Stimulated activated naive CD8-positive, alpha-beta T cell treated with anti-CD3 and anti-CD28 coated beads, Interleukin-15, Interleukin-2, amounts not matched to agents 100 ng/mL and 50 ng/mL, for 24 hours (primary cell): ENCODE measurements around the gene FAM124A.

Source experiments
- H3K27ac Mint-ChIP-seq: one replicate; pipeline ENCODE4 v1.8.0; 2021; ENCODE audit warnings: mild to moderate bottlenecking, mixed read lengths
- H3K27me3 Mint-ChIP-seq: one replicate; pipeline ENCODE4 v1.8.0; 2021; ENCODE audit warnings: mixed read lengths
- H3K36me3 Mint-ChIP-seq: one replicate; pipeline ENCODE4 v1.8.0; 2021; ENCODE audit warnings: low read depth, mixed read lengths
- H3K4me1 Mint-ChIP-seq: one replicate; pipeline ENCODE4 v1.8.0; 2021; ENCODE audit warnings: low read depth, mixed read lengths
- H3K4me3 Mint-ChIP-seq: one replicate; pipeline ENCODE4 v1.8.0; 2021; ENCODE audit warnings: mild to moderate bottlenecking, mixed read lengths
- H3K9me3 Mint-ChIP-seq: one replicate; pipeline ENCODE4 v1.8.0; 2021; ENCODE audit warnings: mixed read lengths

The FAM124A gene

GRCh38 chr13:51243832-51244231 is 21.6 kb downstream of the FAM124A start:
- Mint-ChIP-seq H3K4me3 (no peak overlapping the region), H3K9me3 (no peaks in the 10 kb centered on the region), H3K36me3 (no peaks in the 10 kb centered on the region), H3K27ac (no peak overlapping the region), H3K4me1 (no peaks in the 10 kb centered on the region), H3K27me3 (peaks cover 5% of the 10 kb centered on the region)

DNA sequence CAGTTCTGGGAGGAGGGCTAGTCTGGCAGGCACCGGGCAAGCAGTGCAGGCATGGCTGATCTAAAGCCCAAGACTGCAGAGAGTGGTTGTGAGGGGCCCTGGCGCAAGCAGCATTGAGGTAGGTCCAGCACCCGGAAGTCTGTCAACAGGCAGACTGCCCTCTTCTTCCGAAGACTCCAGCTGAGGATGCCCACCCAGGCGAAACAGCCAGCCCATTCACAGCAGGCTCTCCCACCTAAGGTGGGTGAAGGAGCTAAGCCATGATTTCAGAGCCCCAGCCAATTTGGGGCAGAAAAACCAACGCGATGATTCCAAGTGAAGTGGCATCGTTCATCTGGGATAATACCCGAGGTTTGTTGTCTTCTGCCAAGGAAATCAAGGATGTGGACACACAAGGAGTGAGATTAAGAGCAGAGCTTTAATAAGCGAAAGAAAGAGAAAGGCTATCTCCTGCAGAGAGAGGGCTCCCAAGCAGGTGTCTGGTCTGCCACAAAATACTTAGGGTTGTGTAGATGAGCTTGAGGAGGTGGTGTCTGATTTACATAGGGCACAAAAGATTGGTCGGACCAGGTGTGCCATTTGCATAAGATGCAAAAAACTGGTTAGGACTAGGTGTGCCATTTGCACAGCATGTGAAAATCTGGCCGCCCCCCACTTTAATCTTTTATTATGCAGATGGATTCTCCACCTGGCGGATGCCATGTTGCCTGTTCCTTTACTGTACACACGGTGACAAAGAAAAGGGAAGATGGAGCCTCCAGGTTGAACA is 22.6 kb downstream of the FAM124A start:
- Mint-ChIP-seq H3K27me3 (peaks cover 5% of the 10 kb centered on the region), H3K9me3 (no peaks in the 10 kb centered on the region), H3K36me3 (no peaks in the 10 kb centered on the region), H3K4me3 (no peak overlapping the region), H3K27ac (no peak overlapping the region), H3K4me1 (no peaks in the 10 kb centered on the region)

- Mint-ChIP-seq H3K4me1 (no peaks in the 10 kb centered on the region), H3K4me3 (no peak overlapping the region), H3K27me3 (peaks cover 5% of the 10 kb centered on the region), H3K27ac (no peak overlapping the region), H3K9me3 (no peaks in the 10 kb centered on the region), H3K36me3 (no peaks in the 10 kb centered on the region)
These were observed 23.4 kb downstream of the FAM124A start for GRCh38 chr13:51245583-51245982.

DNA sequence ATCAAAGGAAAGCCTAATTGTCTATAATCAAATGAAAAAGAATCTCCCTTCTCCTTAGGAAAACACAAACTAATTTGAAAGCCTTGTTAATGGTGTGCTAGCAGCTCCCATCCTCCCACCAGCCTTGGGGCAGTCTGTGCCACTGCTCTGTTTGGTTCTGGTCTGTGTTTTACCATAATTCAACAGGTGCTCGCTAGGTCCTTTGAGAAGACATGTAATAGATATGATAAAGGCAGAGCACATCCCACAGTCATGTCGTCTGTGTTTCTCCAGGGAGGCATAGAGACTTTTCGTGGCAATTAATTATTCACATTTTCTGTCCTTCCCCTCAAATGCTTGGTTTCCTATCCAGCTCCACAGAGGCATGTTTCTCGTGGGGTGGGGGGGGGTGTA is 23.8 kb downstream of the FAM124A start:
- Mint-ChIP-seq H3K9me3 (no peaks in the 10 kb centered on the region), H3K27me3 (peaks cover 5% of the 10 kb centered on the region), H3K4me3 (no peak overlapping the region), H3K4me1 (no peaks in the 10 kb centered on the region), H3K36me3 (no peaks in the 10 kb centered on the region), H3K27ac (no peak overlapping the region)

- no peak overlapping the region for H3K27ac Mint-ChIP-seq
- H3K9me3 Mint-ChIP-seq: no peaks in the 10 kb centered on the region
- no peaks in the 10 kb centered on the region for H3K4me1 Mint-ChIP-seq
- no peaks in the 10 kb centered on the region for H3K36me3 Mint-ChIP-seq
- no peak overlapping the region for H3K4me3 Mint-ChIP-seq
- H3K27me3 Mint-ChIP-seq: peaks cover 5% of the 10 kb centered on the region
These were observed 24.4 kb downstream of the FAM124A start for GRCh38 chr13:51246418-51247277.

GRCh38 chr13:51249255-51249654 is 27.1 kb downstream of the FAM124A start:
- no peaks in the 10 kb centered on the region for H3K9me3 Mint-ChIP-seq
- peaks cover 5% of the 10 kb centered on the region for H3K27me3 Mint-ChIP-seq
- peaks cover 8% of the 10 kb centered on the region for H3K4me1 Mint-ChIP-seq
- no peak overlapping the region for H3K27ac Mint-ChIP-seq
- H3K4me3 Mint-ChIP-seq: no peak overlapping the region
- H3K36me3 Mint-ChIP-seq: no peaks in the 10 kb centered on the region

- no peak overlapping the region for H3K27ac Mint-ChIP-seq
- H3K9me3 Mint-ChIP-seq: no peaks in the 10 kb centered on the region
- peaks cover 8% of the 10 kb centered on the region for H3K4me1 Mint-ChIP-seq
- no peaks in the 10 kb centered on the region for H3K36me3 Mint-ChIP-seq
- peaks cover 5% of the 10 kb centered on the region for H3K27me3 Mint-ChIP-seq
- H3K4me3 Mint-ChIP-seq: no peak overlapping the region
These were observed 27.9 kb downstream of the FAM124A start for GRCh38 chr13:51249770-51250741.

- Mint-ChIP-seq H3K4me3 (no peak overlapping the region), H3K36me3 (no peaks in the 10 kb centered on the region), H3K9me3 (no peaks in the 10 kb centered on the region), H3K27me3 (peaks cover 5% of the 10 kb centered on the region), H3K4me1 (peaks cover 8% of the 10 kb centered on the region), H3K27ac (no peak overlapping the region)
These were observed 29.3 kb downstream of the FAM124A start for GRCh38 chr13:51251480-51251879.

- no peak overlapping the region for H3K27ac Mint-ChIP-seq
- H3K9me3 Mint-ChIP-seq: no peaks in the 10 kb centered on the region
- no peaks in the 10 kb centered on the region for H3K27me3 Mint-ChIP-seq
- no peak overlapping the region for H3K4me3 Mint-ChIP-seq
- H3K36me3 Mint-ChIP-seq: no peaks in the 10 kb centered on the region
- peaks cover 8% of the 10 kb centered on the region for H3K4me1 Mint-ChIP-seq
These were observed 30.8 kb downstream of the FAM124A start for GRCh38 chr13:51252954-51253532.

DNA sequence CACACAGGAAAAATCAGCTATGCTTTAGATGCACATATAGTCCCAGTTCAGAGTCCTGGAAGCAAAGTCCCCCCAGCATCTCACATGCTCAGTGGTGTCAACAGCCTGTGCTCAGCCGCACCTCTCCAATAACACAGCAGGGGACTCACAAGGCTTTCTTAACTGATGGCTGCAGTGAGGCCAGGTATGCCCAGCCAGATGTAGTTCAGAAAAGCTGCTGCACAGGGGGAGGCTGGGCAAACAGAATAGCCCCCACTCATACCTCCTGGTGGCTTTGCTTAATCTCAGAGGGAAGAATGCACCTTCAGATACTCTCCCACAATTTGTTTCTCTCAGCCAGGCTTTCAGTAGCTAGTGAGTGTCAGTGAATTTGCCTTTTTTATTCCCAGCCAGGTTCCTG is 33.4 kb downstream of the FAM124A start:
- Mint-ChIP-seq H3K27ac (no peak overlapping the region), H3K4me1 (peaks cover 8% of the 10 kb centered on the region), H3K9me3 (no peaks in the 10 kb centered on the region), H3K27me3 (no peaks in the 10 kb centered on the region), H3K4me3 (no peak overlapping the region), H3K36me3 (no peaks in the 10 kb centered on the region)

DNA sequence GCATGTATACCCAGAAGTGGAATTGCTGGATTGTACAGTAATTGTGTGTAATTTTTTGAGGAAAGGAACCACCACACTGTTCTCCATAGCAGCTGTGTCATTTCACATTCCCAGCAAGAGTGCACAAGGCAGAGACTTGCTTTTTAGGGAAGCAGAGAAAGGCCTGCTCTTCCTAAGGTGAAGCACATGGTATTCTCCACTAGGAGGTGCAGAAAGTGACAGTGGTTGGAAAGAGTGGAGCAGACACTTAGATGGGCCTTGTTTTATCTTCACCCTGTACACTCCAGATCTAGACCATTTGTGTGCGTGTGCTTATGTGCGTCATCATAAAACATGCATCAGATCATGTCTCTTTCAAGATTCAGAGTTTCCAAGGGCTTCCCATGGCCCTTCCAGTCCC is 35.0 kb downstream of the FAM124A start:
- no peaks in the 10 kb centered on the region for H3K36me3 Mint-ChIP-seq
- no peaks in the 10 kb centered on the region for H3K27me3 Mint-ChIP-seq
- no peak overlapping the region for H3K4me3 Mint-ChIP-seq
- peaks cover 8% of the 10 kb centered on the region for H3K4me1 Mint-ChIP-seq
- no peaks in the 10 kb centered on the region for H3K9me3 Mint-ChIP-seq
- H3K27ac Mint-ChIP-seq: no peak overlapping the region

- no peaks in the 10 kb centered on the region for H3K4me1 Mint-ChIP-seq
- no peak overlapping the region for H3K4me3 Mint-ChIP-seq
- no peaks in the 10 kb centered on the region for H3K9me3 Mint-ChIP-seq
- no peak overlapping the region for H3K27ac Mint-ChIP-seq
- no peaks in the 10 kb centered on the region for H3K27me3 Mint-ChIP-seq
- H3K36me3 Mint-ChIP-seq: no peaks in the 10 kb centered on the region
These were observed 36.7 kb downstream of the FAM124A start for GRCh38 chr13:51258612-51259548.

GRCh38 chr13:51260154-51260553 is 38.0 kb downstream of the FAM124A start:
- H3K4me1 Mint-ChIP-seq: no peaks in the 10 kb centered on the region

More at GRCh38 chr13:51260154-51260553, 38.0 kb downstream of the FAM124A start:
- Mint-ChIP-seq H3K4me3 (no peak overlapping the region), H3K9me3 (no peaks in the 10 kb centered on the region), H3K27me3 (no peaks in the 10 kb centered on the region), H3K36me3 (no peaks in the 10 kb centered on the region), H3K27ac (no peak overlapping the region)
